Midbrain (tissue), 1 donor: ENCODE measurements around the gene IGFBP4.

Experiments used
- DNase-seq: peaks from one replicate; lab custom pipeline; 2025; lab: John Stamatoyannopoulos, UW

Gene IGFBP4

GRCh38 chr17:40471846-40472732 lies 28.8 kb downstream of the IGFBP4 start:
- DNase-seq: no peak

GRCh38 chr17:40472733-40473452 lies 29.6 kb downstream of the IGFBP4 start:
- no peak for DNase-seq

- DNase-seq: no peak
Measured at GRCh38 chr17:40473573-40474365, 30.5 kb downstream of the IGFBP4 start.

GRCh38 chr17:40474419-40475002 lies 31.3 kb downstream of the IGFBP4 start:
- no peak for DNase-seq

- no peak for DNase-seq
Measured at GRCh38 chr17:40475234-40475908, 32.1 kb downstream of the IGFBP4 start.

- DNase-seq: no peak
Measured at GRCh38 chr17:40477796-40478195, 34.5 kb downstream of the IGFBP4 start.

GRCh38 chr17:40478486-40478885 lies 35.2 kb downstream of the IGFBP4 start:
- DNase-seq: no peak

GRCh38 chr17:40479754-40480480 lies 36.7 kb downstream of the IGFBP4 start:
- no peak for DNase-seq

- DNase-seq: no peak
Measured at GRCh38 chr17:40480501-40481003, 37.3 kb downstream of the IGFBP4 start.

- DNase-seq: no peak
Measured at GRCh38 chr17:40481106-40481505, 37.9 kb downstream of the IGFBP4 start.

GRCh38 chr17:40482722-40483121 lies 39.5 kb downstream of the IGFBP4 start:
- DNase-seq: no peak

GRCh38 chr17:40483679-40484078 lies 40.4 kb downstream of the IGFBP4 start:
- DNase-seq: no peak

GRCh38 chr17:40484285-40484972 lies 41.2 kb downstream of the IGFBP4 start:
- no peak for DNase-seq

- DNase-seq: no peak
Measured at GRCh38 chr17:40484973-40485530, 41.8 kb downstream of the IGFBP4 start.

- no peak for DNase-seq
Measured at GRCh38 chr17:40485851-40486521, 42.7 kb downstream of the IGFBP4 start.

- no peak for DNase-seq
Measured at GRCh38 chr17:40486522-40487370, 43.5 kb downstream of the IGFBP4 start.

GRCh38 chr17:40487371-40488020 lies 44.2 kb downstream of the IGFBP4 start:
- DNase-seq: no peak
